Prostate gland (tissue), 2 donors: ENCODE measurements around the gene LDLRAD4.

Experiments used
- CTCF ChIP-seq, 4 experiments: fragments of 200-600 bp in 2 of 4; fragments of 450-650 bp in 2 of 4; sonication (generic) in 2 of 4; IDR thresholded peaks; 1 replicate in 3 of 4; 2 replicates in 1 of 4; pipeline ENCODE4 v1.5.1; 2016 to 2019; ENCODE audit warnings: antibody characterized with exemption in 4 of 4, mild to moderate bottlenecking in 2 of 4, moderate library complexity in 2 of 4
- POLR2AphosphoS5 ChIP-seq: sonication (generic); formaldehyde crosslinking; IDR thresholded peaks from one replicate; pipeline ENCODE4 v1.6.1; 2017; ENCODE audit warnings: antibody characterized with exemption

- TF ChIP-seq CTCF (IDR thresholded peaks at IDR 0.05), result no peak
- TF ChIP-seq POLR2AphosphoS5, result no peak
These were observed 351.7 kb downstream of the LDLRAD4 start for GRCh38 chr18:13570216-13570615.
